Measurements from ENCODE around the gene OR10A6.

OR10A6 gene

DNA sequence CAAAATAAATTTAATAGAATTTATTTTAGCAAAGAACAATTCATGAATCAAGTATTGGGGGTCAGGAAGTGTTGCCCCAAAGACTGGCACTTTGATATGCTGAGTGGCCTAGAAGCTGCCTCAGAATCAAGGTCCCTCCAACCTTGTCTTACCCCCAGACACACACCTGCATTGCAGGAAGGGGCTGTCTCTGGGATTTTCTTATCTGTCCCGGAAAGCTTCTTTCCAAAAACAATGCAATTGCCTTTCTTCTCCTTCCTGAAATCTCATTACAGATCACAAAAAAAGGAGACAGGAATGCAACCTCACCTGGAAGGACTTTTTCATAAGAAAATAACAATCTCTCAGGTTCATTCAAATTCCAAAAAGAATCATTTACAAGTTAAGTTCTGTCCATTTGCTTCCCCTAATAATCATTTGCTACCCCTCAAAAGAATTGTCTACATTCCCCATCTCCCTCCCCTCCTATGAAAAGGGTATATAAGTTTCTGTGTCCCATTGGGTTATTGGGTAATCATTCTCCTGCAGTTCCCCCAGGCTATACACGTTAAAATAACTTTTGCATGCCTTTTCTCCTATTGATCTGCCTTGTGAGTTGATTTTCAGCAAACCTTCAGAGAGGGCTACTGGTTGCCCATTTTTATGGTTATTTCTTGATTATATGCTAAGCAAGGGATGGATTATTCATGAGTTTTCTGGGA is 21.3 kb downstream of the OR10A6 start:
- TF ChIP-seq YY1 (IDR thresholded peaks at IDR 0.05; ENCODE audit: low read depth) (no peak), TCF12 (IDR thresholded peaks at IDR 0.05; ENCODE audit: low read depth) (no peak), EP300 (IDR thresholded peaks at IDR 0.05; ENCODE audit: borderline replicate concordance) (no peak), FOXM1 (IDR thresholded peaks at IDR 0.05; ENCODE audit: borderline replicate concordance, low read depth) (no peak), EGR1 (IDR thresholded peaks at IDR 0.05) (no peak), ZBTB7A (IDR thresholded peaks at IDR 0.05; ENCODE audit: low read depth) (no peak), TAF1 (IDR thresholded peaks at IDR 0.05; ENCODE audit: low read depth) (no peak), USF1 (IDR thresholded peaks at IDR 0.05) (no peak), NFIC (IDR thresholded peaks at IDR 0.05) (no peak), RAD21 (IDR thresholded peaks at IDR 0.05; ENCODE audit: low read depth) (no peak), CEBPB (IDR thresholded peaks at IDR 0.05) (no peak), TEAD4 (IDR thresholded peaks at IDR 0.05) (no peak), CREB1 (IDR thresholded peaks at IDR 0.05; ENCODE audit: low read depth) (no peak)
- TF ChIP-seq, protein P1, sequence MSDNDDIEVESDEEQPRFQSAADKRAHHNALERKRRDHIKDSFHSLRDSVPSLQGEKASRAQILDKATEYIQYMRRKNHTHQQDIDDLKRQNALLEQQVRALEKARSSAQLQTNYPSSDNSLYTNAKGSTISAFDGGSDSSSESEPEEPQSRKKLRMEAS (IDR thresholded peaks at IDR 0.05) = no peak
- TF ChIP-seq, protein P2, sequence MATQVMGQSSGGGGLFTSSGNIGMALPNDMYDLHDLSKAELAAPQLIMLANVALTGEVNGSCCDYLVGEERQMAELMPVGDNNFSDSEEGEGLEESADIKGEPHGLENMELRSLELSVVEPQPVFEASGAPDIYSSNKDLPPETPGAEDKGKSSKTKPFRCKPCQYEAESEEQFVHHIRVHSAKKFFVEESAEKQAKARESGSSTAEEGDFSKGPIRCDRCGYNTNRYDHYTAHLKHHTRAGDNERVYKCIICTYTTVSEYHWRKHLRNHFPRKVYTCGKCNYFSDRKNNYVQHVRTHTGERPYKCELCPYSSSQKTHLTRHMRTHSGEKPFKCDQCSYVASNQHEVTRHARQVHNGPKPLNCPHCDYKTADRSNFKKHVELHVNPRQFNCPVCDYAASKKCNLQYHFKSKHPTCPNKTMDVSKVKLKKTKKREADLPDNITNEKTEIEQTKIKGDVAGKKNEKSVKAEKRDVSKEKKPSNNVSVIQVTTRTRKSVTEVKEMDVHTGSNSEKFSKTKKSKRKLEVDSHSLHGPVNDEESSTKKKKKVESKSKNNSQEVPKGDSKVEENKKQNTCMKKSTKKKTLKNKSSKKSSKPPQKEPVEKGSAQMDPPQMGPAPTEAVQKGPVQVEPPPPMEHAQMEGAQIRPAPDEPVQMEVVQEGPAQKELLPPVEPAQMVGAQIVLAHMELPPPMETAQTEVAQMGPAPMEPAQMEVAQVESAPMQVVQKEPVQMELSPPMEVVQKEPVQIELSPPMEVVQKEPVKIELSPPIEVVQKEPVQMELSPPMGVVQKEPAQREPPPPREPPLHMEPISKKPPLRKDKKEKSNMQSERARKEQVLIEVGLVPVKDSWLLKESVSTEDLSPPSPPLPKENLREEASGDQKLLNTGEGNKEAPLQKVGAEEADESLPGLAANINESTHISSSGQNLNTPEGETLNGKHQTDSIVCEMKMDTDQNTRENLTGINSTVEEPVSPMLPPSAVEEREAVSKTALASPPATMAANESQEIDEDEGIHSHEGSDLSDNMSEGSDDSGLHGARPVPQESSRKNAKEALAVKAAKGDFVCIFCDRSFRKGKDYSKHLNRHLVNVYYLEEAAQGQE (IDR thresholded peaks at IDR 0.05; ENCODE audit: low read depth) = no peak

DNA sequence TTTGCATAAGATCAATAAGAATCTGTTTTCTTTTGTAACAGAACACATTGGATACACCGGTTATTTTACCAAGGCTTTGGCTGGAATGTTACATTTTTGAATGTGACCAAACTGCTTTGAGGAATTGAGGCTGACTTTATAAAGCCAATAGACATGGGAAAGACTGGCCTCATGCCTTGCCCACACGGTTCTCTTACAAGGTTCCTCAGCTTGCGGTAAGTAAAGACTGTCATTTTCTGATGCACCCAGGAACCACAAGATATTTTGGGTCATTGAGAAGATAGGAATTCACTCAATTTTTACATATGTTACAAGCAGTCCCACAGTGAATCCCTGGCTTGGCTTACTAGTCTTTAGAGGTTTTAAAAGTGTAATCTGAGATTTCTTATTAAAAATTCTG is 23.9 kb downstream of the OR10A6 start:
- TF ChIP-seq RAD21 (IDR thresholded peaks at IDR 0.05; ENCODE audit: low read depth) (no peak), CREB1 (IDR thresholded peaks at IDR 0.05; ENCODE audit: low read depth) (no peak), ZBTB7A (IDR thresholded peaks at IDR 0.05; ENCODE audit: low read depth) (no peak), TCF12 (IDR thresholded peaks at IDR 0.05; ENCODE audit: low read depth) (no peak), TAF1 (IDR thresholded peaks at IDR 0.05; ENCODE audit: low read depth) (no peak), YY1 (IDR thresholded peaks at IDR 0.05; ENCODE audit: low read depth) (no peak)

- no peak for TF ChIP-seq NFIC (IDR thresholded peaks at IDR 0.05)
- no peak for TF ChIP-seq RAD21 (IDR thresholded peaks at IDR 0.05; ENCODE audit: low read depth)
- no peak for TF ChIP-seq EGR1 (IDR thresholded peaks at IDR 0.05)
- no peak for TF ChIP-seq CEBPB (IDR thresholded peaks at IDR 0.05)
- no peak for TF ChIP-seq ZBTB7A (IDR thresholded peaks at IDR 0.05; ENCODE audit: low read depth)
- TF ChIP-seq TCF12 (IDR thresholded peaks at IDR 0.05; ENCODE audit: low read depth) = no peak
- no peak for TF ChIP-seq TEAD4 (IDR thresholded peaks at IDR 0.05)
- TF ChIP-seq, protein P2 (IDR thresholded peaks at IDR 0.05; ENCODE audit: low read depth) = no peak
- TF ChIP-seq CREB1 (IDR thresholded peaks at IDR 0.05; ENCODE audit: low read depth) = no peak
- TF ChIP-seq TAF1 (IDR thresholded peaks at IDR 0.05; ENCODE audit: low read depth) = no peak
- TF ChIP-seq FOXM1 (IDR thresholded peaks at IDR 0.05; ENCODE audit: borderline replicate concordance, low read depth) = no peak
- no peak for TF ChIP-seq USF1 (IDR thresholded peaks at IDR 0.05)
- no peak for TF ChIP-seq YY1 (IDR thresholded peaks at IDR 0.05; ENCODE audit: low read depth)
- TF ChIP-seq, protein P1 (IDR thresholded peaks at IDR 0.05) = no peak
- no peak for TF ChIP-seq EP300 (IDR thresholded peaks at IDR 0.05; ENCODE audit: borderline replicate concordance)
These were observed 24.6 kb downstream of the OR10A6 start for GRCh38 chr11:7906481-7906880.

DNA sequence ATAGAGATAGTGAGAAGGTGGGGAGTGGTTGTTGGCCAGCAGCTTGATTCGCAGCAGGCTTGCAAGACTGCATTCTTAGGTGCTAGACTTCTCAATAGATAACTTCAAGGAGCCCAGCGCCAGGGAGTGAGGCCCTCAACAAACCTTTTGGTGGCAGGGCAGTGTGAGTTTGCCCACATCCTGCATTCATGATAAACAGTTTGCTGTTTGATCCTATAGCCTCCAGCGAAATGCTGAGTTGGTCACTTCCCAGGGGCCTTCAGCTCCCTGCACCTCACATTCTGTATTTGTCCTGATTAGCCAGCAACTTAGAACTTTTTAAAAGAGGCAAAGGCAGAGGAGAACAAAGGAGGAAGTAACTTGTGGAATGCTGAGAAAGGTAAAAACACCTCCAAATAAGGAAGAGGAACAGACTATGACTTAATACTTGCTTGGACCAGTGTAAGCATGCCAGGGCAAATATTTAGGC is 25.1 kb downstream of the OR10A6 start:
- TF ChIP-seq CEBPB (IDR thresholded peaks at IDR 0.05) = 0 out of 2 replicates have a peak, but pooled peaks have one; percentile 6
- TF ChIP-seq RAD21 (IDR thresholded peaks at IDR 0.05; ENCODE audit: low read depth) = no peak
- TF ChIP-seq CREB1 (IDR thresholded peaks at IDR 0.05; ENCODE audit: low read depth) = no peak

DNA sequence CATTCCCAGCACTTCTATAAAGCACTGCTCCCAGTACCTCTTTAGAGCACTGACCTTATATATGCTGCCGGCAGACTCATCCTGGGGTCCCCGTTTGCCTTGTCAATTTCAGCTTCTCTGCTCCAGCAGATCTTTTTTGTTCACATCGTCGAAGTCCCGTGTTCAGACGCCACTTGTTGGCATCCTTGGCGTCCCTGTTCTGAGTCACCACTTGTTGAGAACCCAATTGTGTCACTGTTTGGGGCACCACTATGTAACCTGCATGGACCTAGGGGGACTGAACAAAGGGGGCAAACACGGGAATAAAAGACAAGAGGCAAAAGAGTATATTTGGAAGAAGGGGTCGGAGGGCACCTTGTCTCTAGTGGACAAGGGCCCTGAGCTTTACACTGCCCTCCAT is 25.5 kb downstream of the OR10A6 start:
- no peak for TF ChIP-seq USF1 (IDR thresholded peaks at IDR 0.05)
- TF ChIP-seq RAD21 (IDR thresholded peaks at IDR 0.05; ENCODE audit: low read depth) = no peak
- no peak for TF ChIP-seq EGR1 (IDR thresholded peaks at IDR 0.05)
- TF ChIP-seq YY1 (IDR thresholded peaks at IDR 0.05; ENCODE audit: low read depth) = no peak
- no peak for TF ChIP-seq CREB1 (IDR thresholded peaks at IDR 0.05; ENCODE audit: low read depth)
- TF ChIP-seq, protein P2 (IDR thresholded peaks at IDR 0.05; ENCODE audit: low read depth) = no peak
- TF ChIP-seq, protein P1 (IDR thresholded peaks at IDR 0.05) = no peak
- TF ChIP-seq TAF1 (IDR thresholded peaks at IDR 0.05; ENCODE audit: low read depth) = no peak
- TF ChIP-seq CEBPB (IDR thresholded peaks at IDR 0.05) = no peak
- TF ChIP-seq EP300 (IDR thresholded peaks at IDR 0.05; ENCODE audit: borderline replicate concordance) = no peak
- TF ChIP-seq ZBTB7A (IDR thresholded peaks at IDR 0.05; ENCODE audit: low read depth) = no peak
- TF ChIP-seq NFIC (IDR thresholded peaks at IDR 0.05) = no peak
- TF ChIP-seq TCF12 (IDR thresholded peaks at IDR 0.05; ENCODE audit: low read depth) = no peak
- no peak for TF ChIP-seq TEAD4 (IDR thresholded peaks at IDR 0.05)
- no peak for TF ChIP-seq FOXM1 (IDR thresholded peaks at IDR 0.05; ENCODE audit: borderline replicate concordance, low read depth)
